Uterus (tissue), 2 donors: ENCODE data around the gene MPV17L.
"Not testable (repeated sequence)": the region's sequence is repeated elsewhere in the genome, so short reads cannot be mapped to it uniquely, and the experiment has no call there.

Experiments used
- CTCF ChIP-seq, 4 experiments: fragments of 200-600 bp in 2 of 4; fragments of 450-650 bp in 2 of 4; sonication (generic) in 2 of 4; IDR thresholded peaks; one replicate each; pipeline ENCODE4 v1.5.1; 2016 to 2019; ENCODE audit warnings: antibody characterized with exemption in 4 of 4, mild to moderate bottlenecking in 2 of 4, moderate library complexity in 1 of 4
- POLR2A ChIP-seq, 2 donors: fragments of 450-650 bp; IDR thresholded peaks; one replicate each; pipeline ENCODE4 v1.6.1; 2016; ENCODE audit warnings: antibody characterized with exemption in 2 of 2, mild to moderate bottlenecking in 1 of 2, moderate library complexity in 1 of 2

- not testable (repeated sequence) for TF ChIP-seq CTCF, POLR2A (IDR thresholded peaks at IDR 0.05)
Observed at GRCh38 chr16:15454933-15455332, 59.4 kb downstream of the MPV17L start.
